ENCODE results near the gene DAPK1. TPM values are rescaled to one million over a fixed set of nuclear protein-coding genes. Genes with fewer than 3 reads are reported as not detected.

The DAPK1 gene
- total and polyA plus RNA-seq, 2 donors (not counting 1 experiment from before 2014, with no cell fraction given): 1.7 to 2.8 TPM

- no peak overlapping the region for H3K4me2 ChIP-seq (replicated peaks; ENCODE audit: low read depth, low read length, poor library complexity, severe bottlenecking)
- POLR2A ChIA-PET: no interaction called here
- H3K4me1 Mint-ChIP-seq: no peaks in the 10 kb centered on the region
- H2AFZ ChIP-seq (ENCODE audit: insufficient read depth, low read depth, low read length, poor library complexity, severe bottlenecking): no peak overlapping the region
- no peak overlapping the region for H3K4me3 Mint-ChIP-seq
- intact Hi-C loops (cut with micrococcal nuclease): no loop called here
- TF ChIP-seq EZH2 (IDR thresholded peaks at IDR 0.05; ENCODE audit: borderline replicate concordance, insufficient read depth, low read depth, low read length, poor library complexity, severe bottlenecking): no peak
- TF ChIP-seq CTCF (IDR thresholded peaks at IDR 0.05): no peak
- WGBS (ENCODE audit: insufficient coverage): 75% methylated on average over 2 of the region's 7 CpGs
- CTCF ChIA-PET: no interaction called here
- H3K27me3 Mint-ChIP-seq: no peaks in the 10 kb centered on the region
- no peaks in the 10 kb centered on the region for H3K4me1 ChIP-seq (ENCODE audit: control insufficient read depth in 2 of 2, insufficient read depth in 2 of 2, low read length in 2 of 2)
- H3K79me2 ChIP-seq (ENCODE audit: control insufficient read depth, insufficient read depth, low read length): no peaks in the 10 kb centered on the region
- no peaks in the 10 kb centered on the region for H3K36me3 ChIP-seq (replicated peaks in 1 of 2; ENCODE audit: control extremely low read depth in 1 of 2, control insufficient read depth in 1 of 2, extremely low read depth in 1 of 2, insufficient read depth in 2 of 2, low read length in 1 of 2)
- H3K9ac ChIP-seq (ENCODE audit: low read length): no peak overlapping the region
- no peak overlapping the region for H3K27ac ChIP-seq (ENCODE audit: low read length in 2 of 2)
- no peak overlapping the region for H3K4me3 ChIP-seq (ENCODE audit: control extremely low read depth in 1 of 5, extremely low read depth in 1 of 5, insufficient read depth in 1 of 5, low read depth in 2 of 5, low read length in 4 of 5)
- H3K27ac Mint-ChIP-seq: no peak overlapping the region
- H3K27me3 ChIP-seq (replicated peaks in 1 of 4; ENCODE audit: control extremely low read depth in 1 of 4, control insufficient read depth in 3 of 4, insufficient read depth in 4 of 4, low read length in 3 of 4): no peaks in the 10 kb centered on the region
- H4K20me1 ChIP-seq (ENCODE audit: control insufficient read depth, insufficient read depth, low read length, poor library complexity, severe bottlenecking): no peaks in the 10 kb centered on the region
- H3K9me3 ChIP-seq (ENCODE audit: control extremely low read depth in 1 of 3, control insufficient read depth in 2 of 3, insufficient read depth in 1 of 3, low read length in 2 of 3): no peaks in the 10 kb centered on the region
- DNase-seq (no peak), ATAC-seq (ENCODE audit: low read depth) (no peak)
- H3K9me3 Mint-ChIP-seq (ENCODE audit: insufficient read depth): peaks cover 2% of the 10 kb centered on the region
These were observed 33.3 kb upstream of the DAPK1 start for GRCh38 chr9:87464110-87464991.

DNA sequence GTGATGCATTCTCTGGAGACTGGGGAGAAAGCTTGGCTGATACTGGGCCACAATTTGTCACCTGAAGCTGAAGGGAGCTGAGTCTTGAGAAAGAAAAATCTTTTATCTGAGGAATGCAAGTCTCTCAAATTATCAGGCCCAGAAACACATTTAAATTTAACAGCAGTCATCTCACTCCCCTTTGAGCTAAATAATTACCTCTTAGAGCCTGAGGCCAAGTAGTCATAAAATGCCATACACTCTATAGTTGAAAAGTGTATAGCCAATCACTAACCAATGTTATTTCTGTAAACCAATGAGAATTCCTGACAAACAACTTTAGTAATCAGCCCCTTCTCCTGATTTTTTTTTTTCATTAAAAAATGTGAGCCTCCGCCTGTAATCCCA is 32.7 kb upstream of the DAPK1 start:
- H4K20me1 ChIP-seq (ENCODE audit: control insufficient read depth, insufficient read depth, low read length, poor library complexity, severe bottlenecking): no peaks in the 10 kb centered on the region
- H3K4me1 ChIP-seq (ENCODE audit: control insufficient read depth in 2 of 2, insufficient read depth in 2 of 2, low read length in 2 of 2): no peaks in the 10 kb centered on the region
- H3K79me2 ChIP-seq (ENCODE audit: control insufficient read depth, insufficient read depth, low read length): no peaks in the 10 kb centered on the region
- H3K4me3 ChIP-seq (ENCODE audit: control extremely low read depth in 1 of 5, extremely low read depth in 1 of 5, insufficient read depth in 1 of 5, low read depth in 2 of 5, low read length in 4 of 5): no peak overlapping the region
- no CpG with 5 or more reads among the region's 1 CpG for WGBS (ENCODE audit: insufficient coverage)
- TF ChIP-seq EZH2 (IDR thresholded peaks at IDR 0.05; ENCODE audit: borderline replicate concordance, insufficient read depth, low read depth, low read length, poor library complexity, severe bottlenecking) (no peak), CTCF (IDR thresholded peaks at IDR 0.05) (no peak)
- ATAC-seq (ENCODE audit: low read depth) (no peak), DNase-seq (no peak)
- intact Hi-C loops (cut with micrococcal nuclease): no loop called here
- no peak overlapping the region for H3K27ac Mint-ChIP-seq
- H3K9ac ChIP-seq (ENCODE audit: low read length): no peak overlapping the region
- CTCF ChIA-PET: no interaction called here
- no peak overlapping the region for H3K27ac ChIP-seq (ENCODE audit: low read length in 2 of 2)
- H3K27me3 Mint-ChIP-seq: no peaks in the 10 kb centered on the region
- H3K9me3 Mint-ChIP-seq (ENCODE audit: insufficient read depth): peaks cover under 1% of the 10 kb centered on the region
- H2AFZ ChIP-seq (ENCODE audit: insufficient read depth, low read depth, low read length, poor library complexity, severe bottlenecking): no peak overlapping the region
- no peak overlapping the region for H3K4me2 ChIP-seq (replicated peaks; ENCODE audit: low read depth, low read length, poor library complexity, severe bottlenecking)
- no peaks in the 10 kb centered on the region for H3K4me1 Mint-ChIP-seq
- POLR2A ChIA-PET: no interaction called here
- H3K4me3 Mint-ChIP-seq: no peak overlapping the region
- H3K9me3 ChIP-seq (ENCODE audit: control extremely low read depth in 1 of 3, control insufficient read depth in 2 of 3, insufficient read depth in 1 of 3, low read length in 2 of 3): no peaks in the 10 kb centered on the region
- H3K36me3 ChIP-seq (replicated peaks in 1 of 2; ENCODE audit: control extremely low read depth in 1 of 2, control insufficient read depth in 1 of 2, extremely low read depth in 1 of 2, insufficient read depth in 2 of 2, low read length in 1 of 2): no peaks in the 10 kb centered on the region
- no peaks in the 10 kb centered on the region for H3K27me3 ChIP-seq (replicated peaks in 1 of 4; ENCODE audit: control extremely low read depth in 1 of 4, control insufficient read depth in 3 of 4, insufficient read depth in 4 of 4, low read length in 3 of 4)
